ENCODE data around the gene ZC2HC1C.

ZC2HC1C gene

GRCh38 chr14:75069121-75069810 lies at the start of gene ZC2HC1C:
TSS of gene ZC2HC1C (plus strand) at chr14:75069641. CDS start at chr14:75070574, 933 bp downstream.
- DNase-seq: peak; percentile 90

DNA sequence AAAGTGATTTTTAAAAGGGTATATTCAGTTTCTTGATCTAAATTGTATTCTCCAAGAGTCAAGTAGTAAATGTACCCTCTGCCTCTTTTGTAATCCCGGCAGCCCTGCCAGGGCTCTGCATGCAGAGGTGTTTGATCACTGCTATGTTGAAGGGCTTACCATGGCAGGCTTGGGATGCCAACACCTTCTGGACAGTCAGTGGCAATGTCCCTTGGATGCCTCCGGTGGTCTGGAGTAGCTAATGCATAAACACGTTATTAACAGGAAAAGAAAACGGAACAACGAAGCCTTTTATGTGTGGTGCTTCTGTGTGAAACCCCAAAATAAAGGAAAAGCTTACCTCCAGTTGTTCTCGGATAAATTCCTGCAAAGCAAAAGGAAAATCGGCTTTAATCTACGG lies 46.8 kb upstream of the ZC2HC1C start:
- DNase-seq: no peak

- no peak for DNase-seq
These were observed 46.3 kb upstream of the ZC2HC1C start for GRCh38 chr14:75023108-75023507.

DNA sequence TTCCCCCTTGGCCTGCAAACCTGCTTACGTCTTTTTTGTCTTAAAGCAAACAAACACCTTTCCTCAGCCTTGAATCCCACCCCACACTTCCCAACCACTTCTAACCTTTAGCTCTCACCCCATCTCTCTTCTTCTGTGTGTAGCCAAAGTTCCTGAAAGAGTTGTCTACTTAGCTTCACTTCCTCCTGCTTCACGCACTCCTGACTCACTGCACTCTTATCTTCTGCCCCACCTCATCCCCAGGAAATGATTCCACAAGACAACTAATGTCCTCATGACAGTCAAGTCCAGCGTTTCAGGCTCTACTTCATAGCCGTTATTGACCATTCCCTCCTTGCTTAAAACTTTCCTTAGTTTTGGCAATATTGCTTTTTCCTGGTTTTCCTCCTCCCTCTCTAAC lies 44.4 kb upstream of the ZC2HC1C start:
- DNase-seq: no peak

- no peak for DNase-seq
These were observed 43.6 kb upstream of the ZC2HC1C start for GRCh38 chr14:75025876-75026275.

DNA sequence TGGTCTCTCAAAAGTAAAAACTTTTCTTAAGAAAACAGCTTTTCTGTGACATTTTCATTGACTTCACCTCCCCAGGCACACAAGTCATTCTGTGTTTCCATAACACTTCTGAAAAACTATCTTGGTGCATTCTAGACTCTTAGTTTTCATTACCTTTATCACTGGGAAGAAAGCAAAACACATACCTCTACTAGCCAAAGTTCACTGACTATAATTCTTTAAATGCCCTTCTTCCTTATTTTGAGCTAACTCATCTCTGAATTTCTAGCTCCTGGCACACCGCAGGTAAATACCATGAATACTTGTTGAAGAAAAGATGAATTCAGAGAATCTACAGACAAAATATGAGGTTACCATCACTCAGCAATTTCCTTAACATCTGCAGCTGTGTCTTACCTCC lies 39.3 kb upstream of the ZC2HC1C start:
- no peak for DNase-seq

DNA sequence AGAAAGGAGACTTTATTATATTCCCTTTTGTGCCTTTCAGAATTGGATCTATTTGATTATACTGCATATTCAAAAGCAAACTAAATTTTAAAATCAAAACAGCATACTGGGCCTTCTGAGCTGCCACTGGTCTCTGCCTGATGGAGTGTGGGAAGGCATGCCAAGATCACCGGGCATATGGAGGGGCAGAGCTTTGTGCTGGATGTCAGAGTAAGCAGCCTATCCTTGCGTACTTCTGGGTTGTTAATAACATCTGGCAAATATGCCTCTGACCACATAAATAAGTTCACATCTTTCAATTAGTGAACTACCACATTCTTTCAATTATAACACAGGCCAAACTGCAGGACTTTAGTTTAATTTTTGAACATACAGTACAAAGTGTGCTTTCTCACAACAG lies 36.5 kb upstream of the ZC2HC1C start:
- no peak for DNase-seq

GRCh38 chr14:75040507-75040906 lies 28.9 kb upstream of the ZC2HC1C start:
- DNase-seq: no peak

- no peak for DNase-seq
These were observed 28.5 kb upstream of the ZC2HC1C start for GRCh38 chr14:75040959-75041358.

DNA sequence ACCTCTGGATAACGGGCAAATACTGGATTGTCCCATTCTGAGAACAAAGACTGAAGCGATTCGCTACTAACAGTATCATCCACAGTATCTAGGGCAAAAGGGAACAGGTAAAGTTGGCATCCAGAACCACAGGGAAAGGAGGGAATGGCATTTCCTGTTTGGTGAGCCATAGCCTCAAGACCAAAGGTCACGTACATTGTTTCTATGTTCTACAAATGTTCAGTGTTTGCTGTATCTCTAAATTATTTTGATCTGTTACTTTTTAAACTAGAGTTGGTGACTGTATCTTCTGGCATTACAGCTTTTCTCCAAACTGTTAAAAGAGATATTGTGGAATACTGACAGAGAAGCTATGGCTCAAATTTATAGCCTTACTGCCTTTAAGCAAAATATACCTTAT lies 27.8 kb upstream of the ZC2HC1C start:
- DNase-seq: no peak

DNA sequence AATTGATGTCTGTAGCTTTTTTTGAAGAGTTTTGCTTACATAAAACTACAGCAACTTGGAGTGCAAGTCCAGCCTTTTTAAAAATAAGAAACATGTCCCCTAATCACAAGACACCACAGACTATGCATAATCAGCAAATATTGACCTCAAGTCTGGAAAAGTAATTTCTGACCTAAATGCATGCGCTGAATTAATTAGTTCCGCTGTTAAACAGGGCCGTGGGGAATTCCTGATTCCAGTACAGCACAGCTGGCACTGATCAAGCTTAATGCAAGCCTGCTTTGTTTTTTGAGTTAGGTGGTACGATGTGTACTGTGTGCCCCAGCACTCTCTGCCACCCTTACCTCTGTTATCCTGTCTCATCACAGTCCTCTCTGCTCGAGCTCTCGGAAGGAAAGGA lies 27.4 kb upstream of the ZC2HC1C start:
- no peak for DNase-seq

DNA sequence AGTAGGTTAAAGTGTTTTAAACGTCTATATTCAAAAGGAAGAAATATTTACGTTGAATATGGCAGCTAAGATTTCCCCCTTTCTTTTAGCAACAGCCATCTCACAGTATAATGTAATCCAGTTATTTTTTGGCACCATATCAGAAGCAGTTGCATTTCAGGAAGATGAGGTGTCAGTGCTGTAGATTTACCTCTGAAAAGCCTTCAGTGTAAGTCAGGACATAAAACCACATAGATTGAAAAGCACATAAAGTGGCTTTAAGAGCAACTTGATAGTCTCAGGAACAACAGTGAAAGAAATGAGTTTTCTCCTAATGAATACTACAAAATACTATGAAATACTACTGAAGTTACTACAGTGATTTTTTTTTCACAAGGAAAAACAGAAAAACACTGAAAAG lies 25.1 kb upstream of the ZC2HC1C start:
- no peak for DNase-seq

- no peak for DNase-seq
These were observed 24.7 kb upstream of the ZC2HC1C start for GRCh38 chr14:75044752-75045151.

DNA sequence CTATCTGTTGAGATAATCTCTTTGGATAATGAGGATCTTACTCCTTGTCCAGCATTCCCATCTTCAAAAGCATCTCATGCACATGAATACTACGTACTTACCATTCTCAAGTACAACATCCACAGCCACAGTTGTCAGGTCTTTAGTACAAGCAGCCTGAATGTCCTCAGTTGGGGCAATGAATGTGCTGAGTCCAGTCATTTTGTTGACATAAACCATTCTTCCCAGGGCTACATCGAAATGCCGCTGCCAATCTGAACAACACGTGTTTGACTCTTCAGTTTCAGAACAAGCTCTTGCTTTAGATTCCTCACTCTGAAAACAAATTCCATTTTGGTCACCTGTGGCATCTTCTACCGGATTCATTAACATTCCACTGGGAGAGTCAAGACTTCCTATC lies 23.2 kb upstream of the ZC2HC1C start:
- DNase-seq: no peak

DNA sequence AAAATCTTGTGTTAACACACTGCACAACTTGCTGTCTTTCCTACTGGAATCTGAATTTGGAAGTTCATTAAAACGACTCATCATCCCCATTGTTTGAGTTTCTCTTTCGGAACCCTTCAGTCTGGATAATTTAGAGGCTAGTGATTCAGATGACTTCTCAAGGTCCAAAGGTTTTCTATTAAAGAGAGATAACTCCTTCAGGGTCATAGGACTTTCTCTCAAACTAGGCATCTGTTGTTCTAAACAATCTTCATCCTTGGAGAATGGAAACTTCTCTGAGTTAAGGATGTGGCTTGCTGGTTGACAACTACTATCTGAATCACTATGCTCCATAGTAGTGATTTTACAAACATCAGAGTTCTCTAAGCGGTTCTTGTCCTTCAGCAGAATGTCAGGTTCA lies 22.5 kb upstream of the ZC2HC1C start:
- no peak for DNase-seq

GRCh38 chr14:75047506-75047905 lies 21.9 kb upstream of the ZC2HC1C start:
- DNase-seq: no peak

- no peak for DNase-seq
These were observed 21.3 kb upstream of the ZC2HC1C start for GRCh38 chr14:75048101-75048500.

DNA sequence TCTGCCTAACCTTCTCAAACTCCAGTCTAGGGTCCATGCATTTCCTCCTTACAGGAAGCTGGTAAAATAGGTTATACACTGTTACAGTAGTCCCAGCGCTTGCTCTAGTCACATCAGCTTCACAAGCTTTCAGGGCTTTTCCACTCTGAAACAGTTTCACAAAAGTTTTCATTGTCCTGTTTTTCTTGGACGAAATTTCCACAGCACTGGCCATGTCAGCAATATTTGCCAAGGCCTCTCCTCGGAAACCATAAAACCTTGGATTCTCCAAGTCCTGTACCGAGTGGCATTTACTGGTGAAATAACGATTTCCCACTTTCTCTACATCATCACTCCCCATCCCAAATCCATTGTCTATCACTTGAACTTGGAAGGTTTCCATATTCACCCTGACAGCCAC lies 20.3 kb upstream of the ZC2HC1C start:
- no peak for DNase-seq

DNA sequence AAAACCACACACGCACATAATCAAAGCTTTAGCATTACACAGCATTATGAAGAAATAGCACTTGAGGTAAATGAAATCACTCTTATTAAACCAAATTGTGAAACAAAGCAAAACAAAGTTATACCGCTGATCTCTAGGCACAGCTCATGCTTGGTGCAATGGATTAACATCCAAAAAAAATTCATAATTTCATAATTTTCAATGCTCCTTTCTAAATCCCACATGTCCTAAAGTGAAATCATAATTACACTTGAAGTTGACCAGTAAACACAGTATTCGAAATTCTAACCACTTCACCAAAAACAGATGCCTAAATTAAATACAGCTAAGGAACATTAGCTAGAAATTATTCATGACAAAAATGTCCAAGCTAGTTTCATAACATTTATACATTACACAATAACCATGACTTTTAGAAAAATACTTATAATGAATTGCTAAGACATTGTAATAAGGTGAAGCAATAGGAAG lies 19.7 kb upstream of the ZC2HC1C start:
- DNase-seq: no peak

DNA sequence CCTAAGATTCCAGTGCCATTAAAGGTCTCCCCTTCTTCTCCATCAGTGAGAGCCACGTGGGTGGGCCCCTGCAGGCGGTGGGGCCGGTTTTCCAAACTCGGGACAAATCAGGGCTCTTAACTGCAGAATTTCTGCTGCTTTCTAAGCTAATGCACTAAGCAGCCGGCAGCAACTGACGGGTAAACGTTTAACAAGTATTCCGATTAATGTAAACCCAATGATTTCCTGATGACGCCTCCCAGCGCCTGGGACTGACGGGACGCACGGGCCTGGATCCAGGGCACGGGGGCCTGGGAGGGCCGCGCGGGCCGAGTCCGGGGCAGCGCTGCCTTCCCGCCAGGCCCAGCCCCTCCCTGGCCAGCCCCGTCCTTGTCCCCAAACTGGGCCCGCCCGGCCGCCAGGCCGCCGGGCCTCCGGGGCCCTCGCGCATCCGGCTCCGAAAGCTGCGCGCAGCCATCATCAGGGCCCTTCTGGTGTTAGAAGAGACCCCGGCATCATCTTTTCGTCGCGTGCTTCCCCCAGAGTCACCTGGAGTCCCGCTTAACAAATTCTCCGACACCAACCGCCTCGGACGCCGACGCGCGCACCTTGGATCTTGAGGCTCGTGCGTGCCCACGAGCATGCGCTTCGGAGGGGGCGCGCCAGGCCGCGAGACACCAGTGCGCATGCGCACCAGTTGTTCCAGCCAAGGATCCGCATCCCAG lies 18.4 kb upstream of the ZC2HC1C start, which contains the start of gene MLH3:
Gene MLH3, minus strand, starts transcription at position 616 of the 704 bp plus-strand sequence. CDS start 1,812 bp downstream, outside the sequence.
- peak; percentile 91 for DNase-seq

GRCh38 chr14:75051556-75051899 lies 17.9 kb upstream of the ZC2HC1C start:
- DNase-seq: no peak

- no peak for DNase-seq
These were observed 15.8 kb upstream of the ZC2HC1C start for GRCh38 chr14:75053396-75054291.

DNA sequence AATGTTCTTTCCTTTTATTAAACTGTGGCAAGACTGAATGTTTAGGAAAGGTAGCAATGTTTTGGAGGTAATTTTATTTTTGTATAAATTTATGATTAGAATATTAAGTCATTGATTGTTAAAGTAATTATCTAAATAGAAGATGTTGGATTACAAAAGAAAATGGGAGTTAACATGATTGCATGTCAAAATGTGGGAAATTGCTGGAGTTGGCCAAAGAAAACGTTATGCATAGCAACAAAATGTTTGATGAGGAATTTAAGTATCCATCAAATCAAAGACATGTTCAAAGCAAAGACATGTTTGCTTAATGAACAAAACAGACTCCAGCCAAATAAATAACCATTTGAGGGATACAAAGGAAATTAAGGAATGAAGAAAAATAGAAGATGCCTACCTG lies 15.0 kb upstream of the ZC2HC1C start:
- DNase-seq: no peak

DNA sequence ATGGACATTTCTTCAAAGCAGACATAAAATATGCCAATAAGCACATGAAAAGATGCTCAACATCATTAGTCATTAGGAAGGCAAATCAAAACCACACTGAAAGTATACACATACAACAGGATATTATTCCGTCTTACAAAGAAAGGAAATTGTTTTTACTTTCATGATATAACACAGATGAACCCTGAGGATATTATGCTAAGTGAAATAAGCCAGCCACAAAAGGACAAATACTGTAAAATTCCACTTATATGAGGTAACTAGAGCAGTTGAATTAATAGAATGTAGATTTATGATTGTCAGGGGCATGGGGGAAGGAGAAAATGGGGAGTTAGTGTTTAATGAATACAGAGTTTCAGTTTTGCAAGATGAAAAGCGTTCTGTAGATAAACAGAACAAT lies 9.8 kb upstream of the ZC2HC1C start:
- DNase-seq: no peak

All from activated CD8-positive, alpha-beta memory T cell treated with anti-CD3 and anti-CD28 coated beads for 24 hours (primary cell).